Adrenal gland (tissue), 5 donors: ENCODE results near the gene SNTA1.

Experiments
- POLR2A ChIP-seq, 2 donors: fragments of 450-650 bp; IDR thresholded peaks; one replicate each; pipeline ENCODE4 v1.6.1; 2017; ENCODE audit warnings: antibody characterized with exemption in 2 of 2, mild to moderate bottlenecking in 2 of 2, moderate library complexity in 1 of 2
- TF ChIP-seq, protein P1 (sequence below), 6 experiments: fragments of 450-650 bp in 4 of 6; fragments of 200-600 bp in 2 of 6; sonication (generic) in 1 of 6; IDR thresholded peaks; 1 replicate in 5 of 6; 2 replicates in 1 of 6; pipeline versions ENCODE4 v1.5.1 to v1.8.0; 2016 to 2021; ENCODE audit warnings: antibody characterized with exemption in 6 of 6, mild to moderate bottlenecking in 2 of 6, moderate library complexity in 1 of 6
- donor health status: DM: no; HTN: no; CAD: no.

- TF ChIP-seq POLR2A (IDR thresholded peaks at IDR 0.05) = no peak
- TF ChIP-seq, protein P1, sequence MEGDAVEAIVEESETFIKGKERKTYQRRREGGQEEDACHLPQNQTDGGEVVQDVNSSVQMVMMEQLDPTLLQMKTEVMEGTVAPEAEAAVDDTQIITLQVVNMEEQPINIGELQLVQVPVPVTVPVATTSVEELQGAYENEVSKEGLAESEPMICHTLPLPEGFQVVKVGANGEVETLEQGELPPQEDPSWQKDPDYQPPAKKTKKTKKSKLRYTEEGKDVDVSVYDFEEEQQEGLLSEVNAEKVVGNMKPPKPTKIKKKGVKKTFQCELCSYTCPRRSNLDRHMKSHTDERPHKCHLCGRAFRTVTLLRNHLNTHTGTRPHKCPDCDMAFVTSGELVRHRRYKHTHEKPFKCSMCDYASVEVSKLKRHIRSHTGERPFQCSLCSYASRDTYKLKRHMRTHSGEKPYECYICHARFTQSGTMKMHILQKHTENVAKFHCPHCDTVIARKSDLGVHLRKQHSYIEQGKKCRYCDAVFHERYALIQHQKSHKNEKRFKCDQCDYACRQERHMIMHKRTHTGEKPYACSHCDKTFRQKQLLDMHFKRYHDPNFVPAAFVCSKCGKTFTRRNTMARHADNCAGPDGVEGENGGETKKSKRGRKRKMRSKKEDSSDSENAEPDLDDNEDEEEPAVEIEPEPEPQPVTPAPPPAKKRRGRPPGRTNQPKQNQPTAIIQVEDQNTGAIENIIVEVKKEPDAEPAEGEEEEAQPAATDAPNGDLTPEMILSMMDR (IDR thresholded peaks at IDR 0.05) = no peak
These were observed 36.5 kb upstream of the SNTA1 start for GRCh38 chr20:33480048-33480447.
